Measurements from ENCODE around the gene TCF4.

- no peak for TF ChIP-seq SP1 (IDR thresholded peaks at IDR 0.05)
- no peak for TF ChIP-seq ARNT (IDR thresholded peaks at IDR 0.05)
- TF ChIP-seq NFRKB (IDR thresholded peaks at IDR 0.05) = no peak
- TF ChIP-seq TARDBP (IDR thresholded peaks at IDR 0.05) = no peak
- no peak for TF ChIP-seq FOXM1 (IDR thresholded peaks at IDR 0.05; ENCODE audit: borderline replicate concordance)
- TF ChIP-seq FOXA1 (IDR thresholded peaks at IDR 0.05) = no peak
- no peak for TF ChIP-seq BHLHE40 (IDR thresholded peaks at IDR 0.05; ENCODE audit: borderline replicate concordance)
- TF ChIP-seq ZNF384 (IDR thresholded peaks at IDR 0.05) = no peak
Measured at GRCh38 chr18:55256226-55256928, 331.6 kb downstream of the TCF4 start.

All from HEK293T (cell line).